VCaP (cell line): ENCODE results near the gene KCNK4.

Source experiments
- H3K27ac ChIP-seq: fragments of 450-650 bp; 2 replicates; pipeline ENCODE4 v1.5.1; 2017
- TF ChIP-seq, protein P1 (sequence below): fragments of 450-650 bp; conservative IDR thresholded peaks from 2 replicates; pipeline ENCODE4 v1.5.1; 2017; ENCODE audit warnings: mild to moderate bottlenecking, moderate library complexity

Gene KCNK4

DNA sequence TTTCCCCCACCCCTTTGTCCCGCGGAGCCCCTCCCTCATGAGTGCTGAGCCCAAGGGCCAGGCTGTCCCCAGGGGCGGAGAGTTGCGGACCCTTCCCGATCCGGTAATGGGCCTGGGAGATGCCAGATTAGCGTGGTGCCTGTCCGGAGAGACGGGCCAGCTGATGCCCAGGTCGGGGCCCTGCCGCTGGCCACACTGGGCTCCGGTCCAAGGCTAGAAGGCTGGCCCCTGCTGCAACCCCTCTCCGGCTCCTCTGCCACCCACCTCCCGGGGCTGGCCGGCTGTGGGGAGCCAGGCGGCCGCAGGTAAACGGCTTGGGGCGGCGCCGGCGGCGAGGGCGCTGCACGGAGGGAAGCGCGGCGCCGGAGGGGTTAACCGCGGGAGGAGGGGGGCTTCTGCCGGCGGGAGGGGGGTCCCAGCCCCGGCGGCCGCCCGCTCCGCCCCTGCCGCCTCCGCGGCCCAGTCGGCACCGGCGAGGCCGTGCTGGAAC is at the start of gene KCNK4:
Gene KCNK4 (plus strand): TSS at position 41 of the 490 bp plus-strand sequence. CDS start 1,717 bp downstream, outside the sequence.
- H3K27ac ChIP-seq: peak within 1 kb of the TSS; percentile 36; the same call in 1 of the 2 replicates
- TF ChIP-seq, protein P1, sequence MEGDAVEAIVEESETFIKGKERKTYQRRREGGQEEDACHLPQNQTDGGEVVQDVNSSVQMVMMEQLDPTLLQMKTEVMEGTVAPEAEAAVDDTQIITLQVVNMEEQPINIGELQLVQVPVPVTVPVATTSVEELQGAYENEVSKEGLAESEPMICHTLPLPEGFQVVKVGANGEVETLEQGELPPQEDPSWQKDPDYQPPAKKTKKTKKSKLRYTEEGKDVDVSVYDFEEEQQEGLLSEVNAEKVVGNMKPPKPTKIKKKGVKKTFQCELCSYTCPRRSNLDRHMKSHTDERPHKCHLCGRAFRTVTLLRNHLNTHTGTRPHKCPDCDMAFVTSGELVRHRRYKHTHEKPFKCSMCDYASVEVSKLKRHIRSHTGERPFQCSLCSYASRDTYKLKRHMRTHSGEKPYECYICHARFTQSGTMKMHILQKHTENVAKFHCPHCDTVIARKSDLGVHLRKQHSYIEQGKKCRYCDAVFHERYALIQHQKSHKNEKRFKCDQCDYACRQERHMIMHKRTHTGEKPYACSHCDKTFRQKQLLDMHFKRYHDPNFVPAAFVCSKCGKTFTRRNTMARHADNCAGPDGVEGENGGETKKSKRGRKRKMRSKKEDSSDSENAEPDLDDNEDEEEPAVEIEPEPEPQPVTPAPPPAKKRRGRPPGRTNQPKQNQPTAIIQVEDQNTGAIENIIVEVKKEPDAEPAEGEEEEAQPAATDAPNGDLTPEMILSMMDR: no peak

- peak overlapping the region; percentile 95 for H3K27ac ChIP-seq
- TF ChIP-seq, protein P1: peak; percentile 38
These were observed 49.4 kb upstream of the KCNK4 start for GRCh38 chr11:64241491-64242374.

GRCh38 chr11:64243236-64243854 is 47.8 kb upstream of the KCNK4 start:
- peak overlapping the region; percentile 95 for H3K27ac ChIP-seq
- TF ChIP-seq, protein P1: no peak; the same call in 1 of the 2 replicates

DNA sequence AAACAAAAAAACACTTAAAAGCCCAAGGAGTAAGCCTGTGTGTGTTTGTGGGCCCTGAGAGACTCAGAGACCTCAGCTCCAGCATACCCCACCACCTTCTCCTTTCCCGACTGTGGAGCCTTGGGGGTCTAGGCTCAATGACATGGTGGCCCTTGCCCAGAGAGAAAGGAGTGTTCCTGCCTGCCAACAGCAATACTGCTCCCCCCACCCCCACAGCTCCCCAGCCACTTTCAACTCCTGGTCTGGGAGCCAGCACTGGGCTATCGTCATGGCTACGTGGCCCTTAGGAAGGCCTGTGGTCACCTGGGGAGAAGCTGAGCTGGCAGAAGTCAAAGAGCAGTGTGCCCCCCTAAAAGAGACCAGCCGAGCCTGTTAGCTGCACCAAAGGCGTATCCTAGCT is 47.0 kb upstream of the KCNK4 start:
- peak overlapping the region; percentile 95 for H3K27ac ChIP-seq
- TF ChIP-seq, protein P1: no peak

DNA sequence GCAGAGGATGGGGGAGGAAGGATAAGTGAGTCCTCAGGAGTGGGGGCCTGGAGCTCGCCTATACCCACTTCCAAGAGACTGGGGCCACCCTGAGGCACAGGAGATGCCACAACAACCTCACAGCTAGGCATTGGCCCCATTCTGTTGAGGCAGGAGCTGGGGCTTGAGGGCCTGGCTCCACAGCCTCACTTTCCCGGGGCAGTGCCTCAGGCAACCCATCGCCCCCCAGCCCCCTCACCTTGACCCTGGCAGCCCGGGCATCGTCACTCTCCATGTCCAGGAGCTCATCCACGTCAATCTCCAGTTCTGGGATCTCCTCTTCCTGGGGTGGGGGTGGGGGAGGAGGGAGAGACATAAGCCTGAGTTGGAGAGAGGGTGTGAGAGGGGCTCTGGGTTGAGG is 46.1 kb upstream of the KCNK4 start:
- TF ChIP-seq, protein P1: no peak
- peak overlapping the region; percentile 95 for H3K27ac ChIP-seq

GRCh38 chr11:64245401-64245796 is 45.7 kb upstream of the KCNK4 start:
- H3K27ac ChIP-seq: peak overlapping the region; percentile 95
- TF ChIP-seq, protein P1: no peak
